Endothelial cell of umbilical vein (primary cell): Measurements from ENCODE around the gene TRIM68. TPM values are rescaled to one million over a fixed set of nuclear protein-coding genes. Genes with fewer than 3 reads are reported as not detected.

Experiments
- BruUV-seq: library from RNA; stranded (reverse); fragments of 400-500 nt; replicated peaks from 2 replicates; lab custom pipeline; 2021; lab: Mats Ljungman, UMichigan
- CTCF ChIA-PET: fragments of 300-600, 350-600 bp; sonication (Branson Sonifier 250); formaldehyde crosslinking; loops from one replicate; lab custom pipeline; 2021; ENCODE audit warnings: antibody characterized with exemption, inconsistent platforms; lab: Charles Lee
- POLR2A ChIA-PET: fragments of 300-600, 350-600 bp; sonication (Branson Sonifier 250); formaldehyde crosslinking; loops from one replicate; lab custom pipeline; 2021; ENCODE audit warnings: antibody characterized with exemption, inconsistent platforms; lab: Charles Lee
- DNase-seq: peaks from one replicate; pipeline ENCODE4 v3.0.0-alpha.2; 2011; ENCODE audit warnings: low read depth, low spot score
- FAIRE-seq: peaks from 2 replicates; lab custom pipeline; 2011; peaks lifted over from hg19 to GRCh38; lab: Jason Lieb, UNC
- H2AFZ ChIP-seq: 2 replicates; pipeline ENCODE4 v1.6.0; 2012; ENCODE audit warnings: low read depth, low read length, control low read depth, inconsistent platforms
- H3K27ac ChIP-seq: 2 replicates; pipeline ENCODE4 v1.5.1; 2011; ENCODE audit warnings: low read depth, mild to moderate bottlenecking, control low read depth, low read length, moderate library complexity; ENCODE audit not compliant: insufficient read depth
- H3K27me3 ChIP-seq, 2 experiments: 2 replicates each; pipeline versions ENCODE4 v1.6.0 to v1.6.1; 2011; ENCODE audit warnings: low read length in 2 of 2, mixed read lengths in 1 of 2; ENCODE audit not compliant: control insufficient read depth in 2 of 2, insufficient read depth in 2 of 2
- H3K36me3 ChIP-seq, 2 experiments: 2 replicates in 1 of 2; 3 replicates in 1 of 2; pipeline ENCODE4 v1.5.1; 2011; ENCODE audit warnings: low read length in 2 of 2, mild to moderate bottlenecking in 1 of 2, moderate library complexity in 1 of 2; ENCODE audit not compliant: control insufficient read depth in 2 of 2, insufficient read depth in 2 of 2; ENCODE audit errors: extremely low read depth in 1 of 2
- H3K4me1 ChIP-seq: 3 replicates; pipeline ENCODE4 v1.5.1; 2011; ENCODE audit warnings: mild to moderate bottlenecking, low read length; ENCODE audit not compliant: control insufficient read depth, insufficient read depth; ENCODE audit errors: extremely low read depth
- H3K4me2 ChIP-seq: 2 replicates; pipeline ENCODE4 v1.6.1; 2011; ENCODE audit warnings: low read length, control low read depth, mixed read lengths; ENCODE audit not compliant: insufficient read depth
- H3K4me3 ChIP-seq, 3 experiments: fragments of 200-600 bp in 1 of 3; sonication (generic), shearing (Covaris generic) in 1 of 3; replicated peaks in 1 of 3; 2 replicates each; pipeline ENCODE4 v1.5.1; 2011 to 2016; ENCODE audit warnings: control low read depth in 3 of 3, low read length in 3 of 3, mild to moderate bottlenecking in 2 of 3, inconsistent platforms in 1 of 3, low read depth in 1 of 3, moderate library complexity in 1 of 3; ENCODE audit not compliant: insufficient read depth in 1 of 3
- H3K79me2 ChIP-seq: 2 replicates; pipeline ENCODE4 v1.6.0; 2012; ENCODE audit warnings: low read length, inconsistent platforms; ENCODE audit not compliant: control insufficient read depth, insufficient read depth
- H3K9ac ChIP-seq: replicated peaks from 2 replicates; pipeline ENCODE3; 2011; ENCODE audit warnings: low read length, control low read depth; ENCODE audit not compliant: insufficient read depth; ENCODE audit errors: extremely low read depth
- H3K9me1 ChIP-seq: replicated peaks from 3 replicates; pipeline ENCODE4 v1.6.0; 2011; ENCODE audit warnings: mild to moderate bottlenecking, low read length; ENCODE audit not compliant: control insufficient read depth, insufficient read depth; ENCODE audit errors: extremely low read depth
- H3K9me3 ChIP-seq: replicated peaks from 2 replicates; pipeline ENCODE4 v1.5.1; 2012; ENCODE audit warnings: low read length, inconsistent platforms; ENCODE audit not compliant: control insufficient read depth, insufficient read depth
- H4K20me1 ChIP-seq: replicated peaks from 2 replicates; pipeline ENCODE3; 2011; ENCODE audit warnings: mild to moderate bottlenecking, low read length; ENCODE audit not compliant: control insufficient read depth, insufficient read depth; ENCODE audit errors: extremely low read depth
- CTCF ChIP-seq, 2 donors: IDR thresholded peaks; 1 replicate in 1 of 2; 2 replicates in 1 of 2; pipeline ENCODE4 v1.5.1; 2011; ENCODE audit warnings: low read length in 2 of 2, mild to moderate bottlenecking in 2 of 2, moderate library complexity in 2 of 2, control low read depth in 1 of 2, inconsistent platforms in 1 of 2, low read depth in 1 of 2; ENCODE audit not compliant: insufficient read depth in 1 of 2; ENCODE audit errors: extremely low read depth in 1 of 2
- EZH2 ChIP-seq: IDR thresholded peaks from 2 replicates; pipeline ENCODE4 v1.6.1; 2012; ENCODE audit warnings: borderline replicate concordance, low read depth, mild to moderate bottlenecking, moderate library complexity, low read length, inconsistent platforms; ENCODE audit not compliant: severe bottlenecking
- FOS ChIP-seq: IDR thresholded peaks from 2 replicates; pipeline ENCODE4 v1.6.1; 2011; ENCODE audit warnings: mild to moderate bottlenecking, low read length, moderate library complexity, borderline replicate concordance; ENCODE audit not compliant: insufficient read depth
- GATA2 ChIP-seq: IDR thresholded peaks from 2 replicates; pipeline ENCODE4 v1.7.0; 2011; ENCODE audit warnings: low read depth, mild to moderate bottlenecking, moderate library complexity, mixed read lengths, low read length; ENCODE audit not compliant: insufficient read length, insufficient read depth
- MAX ChIP-seq: IDR thresholded peaks from 2 replicates; pipeline ENCODE4 v1.6.1; 2011; ENCODE audit not compliant: insufficient read depth, insufficient read length
- MYC ChIP-seq: IDR thresholded peaks from one replicate; pipeline ENCODE4 v1.6.1; 2011; ENCODE audit warnings: mild to moderate bottlenecking, low read depth, low read length
- POLR2AphosphoS5 ChIP-seq: IDR thresholded peaks from 2 replicates; pipeline ENCODE4 v1.6.1; 2012; ENCODE audit warnings: low read depth, mild to moderate bottlenecking, control low read depth, low read length, moderate library complexity; ENCODE audit not compliant: insufficient read depth
- dilution Hi-C: fragments of 300-500 bp; cut with MboI; formaldehyde crosslinking; loops from one replicate; pipeline ENCODE4 v1.15.0; 2019; ENCODE audit warnings: low sequenced_read_pairs; ENCODE audit not compliant: extremely low pct_ligation_motif_present
- intact Hi-C: fragments of 100-400 bp; cut with micrococcal nuclease; formaldehyde crosslinking; loops from one replicate; pipeline ENCODE4 v1.10.0; 2022
- polyA plus RNA-seq, 4 experiments: library from polyadenylated mRNA; depleted of rRNA in 3 of 4; stranded (reverse) in 3 of 4; unstranded in 1 of 4; fragments of >200 nt; gene quantifications; 2 replicates each; pipeline versions ENCODE4 v1.2.1 to v1.2.3, GENCODE V29; 2011 to 2012; ENCODE audit warnings: missing spikeins in 1 of 4
- total RNA-seq: library from RNA; stranded (reverse); gene quantifications from 2 replicates; pipeline ENCODE4 v1.2.3, GENCODE V29; 2021

The TRIM68 gene
- total and polyA plus RNA-seq, 2 donors (not counting 3 experiments of a cell fraction or from before 2014, with no cell fraction given) = 8.1 to 11.3 TPM

DNA sequence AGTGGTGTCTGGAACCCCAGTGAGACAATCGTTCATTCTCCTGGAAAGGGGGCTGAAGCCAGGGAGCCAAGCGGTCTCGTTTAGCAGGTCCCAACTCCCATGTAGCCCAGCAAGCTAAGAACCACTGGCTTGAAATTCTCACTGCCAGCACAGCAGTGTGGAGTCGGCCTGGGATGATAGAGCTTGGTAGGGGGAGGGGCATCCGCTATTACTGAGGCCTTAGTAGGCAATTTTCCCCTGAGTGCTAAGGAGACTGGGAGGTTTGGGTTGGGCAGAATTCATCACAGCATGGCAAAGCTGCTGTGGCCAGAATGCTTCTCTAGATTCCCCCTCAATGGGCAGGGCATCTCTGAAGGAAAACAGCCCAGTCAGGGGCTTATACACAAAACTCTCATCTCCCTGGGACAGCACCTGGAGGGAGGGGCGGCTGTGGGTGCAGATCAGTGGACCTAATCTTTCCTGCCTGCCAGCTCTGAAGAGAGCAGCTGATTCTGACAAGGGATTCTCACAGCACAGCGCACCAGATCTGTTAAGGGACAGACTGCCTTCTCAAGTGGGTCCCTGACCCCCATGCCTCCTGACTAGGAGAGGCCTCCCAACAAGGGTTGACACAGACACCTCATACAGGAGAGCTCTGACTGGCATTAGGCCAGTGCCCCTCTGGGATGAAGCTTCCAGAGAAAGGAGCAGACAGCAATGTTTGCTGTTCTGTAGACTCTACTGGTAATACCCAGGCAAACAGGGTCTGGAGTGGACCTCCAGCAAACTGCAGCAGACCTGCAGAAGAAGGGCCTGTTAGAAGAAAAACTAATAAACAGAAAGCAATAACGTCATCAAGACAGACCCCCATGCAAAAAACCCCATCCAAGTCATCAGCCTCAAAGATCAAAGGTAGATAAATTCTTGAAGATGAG, 48.2 kb downstream of the TRIM68 start:
- no peaks in the 10 kb centered on the region for H3K9me1 ChIP-seq
- H3K9me3 ChIP-seq = no peaks in the 10 kb centered on the region
- no peak for TF ChIP-seq MYC
- TF ChIP-seq EZH2 = no peak
- TF ChIP-seq POLR2AphosphoS5 = no peak
- no peak for TF ChIP-seq CTCF (IDR thresholded peaks at IDR 0.05; ENCODE audit: extremely low read depth in 1 of 2, insufficient read depth in 1 of 2, low read depth in 1 of 2, low read length in 2 of 2)
- no peak for TF ChIP-seq FOS
- TF ChIP-seq MAX = no peak
- TF ChIP-seq GATA2 = no peak
- CTCF ChIA-PET = interaction anchor here (2.3 kb wide), 1 partner anchor 372 kb away, joined by 8 read pairs; no protein-coding TSS in a partner anchor
- POLR2A ChIA-PET = no interaction called here
- no peak for FAIRE-seq
- H3K4me2 ChIP-seq = no peak overlapping the region
- no peak overlapping the region for H3K27ac ChIP-seq
- BruUV-seq = no TSS peak
- dilution Hi-C loops = no loop called here
- H2AFZ ChIP-seq = no peak overlapping the region
- no peak overlapping the region for H3K9ac ChIP-seq
- no peak overlapping the region for H3K4me3 ChIP-seq
- intact Hi-C loops = no loop called here
- H3K79me2 ChIP-seq = no peaks in the 10 kb centered on the region
- no peaks in the 10 kb centered on the region for H4K20me1 ChIP-seq
- no peak for DNase-seq
- no peaks in the 10 kb centered on the region for H3K36me3 ChIP-seq
- H3K27me3 ChIP-seq = no peaks in the 10 kb centered on the region
- H3K4me1 ChIP-seq = no peaks in the 10 kb centered on the region
